ENCODE results near the gene WHRN. TPM values are rescaled to one million over a fixed set of nuclear protein-coding genes. Genes with fewer than 3 reads are reported as not detected.

WHRN gene
- total and polyA plus RNA-seq, 2 of the 13 experiments (the other 11 are each of a cell fraction or from before 2014, with no cell fraction given) = 2.3 to 5.3 TPM

DNA sequence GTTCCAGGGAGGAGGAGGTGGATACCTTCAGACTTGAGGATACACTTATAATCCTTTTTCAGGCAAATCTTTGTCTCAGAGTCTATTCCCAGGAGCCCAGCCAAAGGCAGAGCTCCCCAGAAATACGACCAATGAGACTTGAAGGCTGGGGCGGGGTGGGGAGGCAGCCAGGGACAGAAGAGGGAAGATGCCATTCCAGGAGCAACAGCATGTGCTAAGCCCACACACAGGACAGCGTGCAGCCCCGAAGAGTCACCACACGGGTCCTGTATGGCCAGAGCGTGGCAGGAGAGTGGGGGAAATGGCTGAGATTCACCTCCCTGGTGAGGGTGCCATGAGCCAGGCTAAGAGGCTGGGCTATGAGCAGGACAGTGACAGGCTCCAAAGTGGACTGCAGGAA lies 35.2 kb downstream of the WHRN start:
- FAIRE-seq (no peak), DNase-seq (ENCODE audit: low spot score) (no peak), ATAC-seq (no peak)
- H3K36me3 ChIP-seq (replicated peaks in 1 of 2; ENCODE audit: control insufficient read depth in 1 of 2, insufficient read depth in 2 of 2, low read length in 2 of 2) = no peaks in the 10 kb centered on the region
- no peaks in the 10 kb centered on the region for H3K27me3 ChIP-seq (ENCODE audit: control insufficient read depth in 1 of 2, insufficient read depth in 2 of 2, low read length in 2 of 2)
- H3K4me1 ChIP-seq (ENCODE audit: insufficient read depth, low read length) = peaks cover 7% of the 10 kb centered on the region; the same call in 1 of the 2 replicates
- intact Hi-C loops (cut with micrococcal nuclease; ENCODE audit: unreplicated experiment) = no loop called here
- TF ChIP-seq ATRX (CRISPR knock-in tag; IDR thresholded peaks at IDR 0.05; ENCODE audit: borderline replicate concordance) (no peak), ZNF274 (CRISPR knock-in tag; IDR thresholded peaks at IDR 0.05) (no peak), ZNF329 (CRISPR knock-in tag; IDR thresholded peaks at IDR 0.05; ENCODE audit: low read depth) (no peak), ZNF441 (CRISPR knock-in tag; IDR thresholded peaks at IDR 0.05; ENCODE audit: borderline replicate concordance) (no peak), GMEB2 (CRISPR knock-in tag; IDR thresholded peaks at IDR 0.05; ENCODE audit: low read depth) (no peak), ZNF367 (CRISPR knock-in tag; IDR thresholded peaks at IDR 0.05; ENCODE audit: borderline replicate concordance) (no peak), ZNF20 (CRISPR knock-in tag; IDR thresholded peaks at IDR 0.05) (no peak), KLF9 (CRISPR knock-in tag; IDR thresholded peaks at IDR 0.05; ENCODE audit: low read depth) (no peak), CC2D1A (CRISPR knock-in tag; IDR thresholded peaks at IDR 0.05) (no peak)
- ChIA-PET POLR2A (no interaction called here), CTCF (ENCODE audit: low intra/inter-chr PET ratio, low total read pairs) (no interaction called here)
- H3K27ac ChIP-seq (ENCODE audit: extremely low read length, insufficient read depth, low read length) = no peak overlapping the region
- no peak overlapping the region for H3K9ac ChIP-seq (ENCODE audit: insufficient read depth, low read depth, low read length)
- H3K4me3 ChIP-seq (replicated peaks in 1 of 3; ENCODE audit: insufficient read depth in 1 of 3, low read depth in 2 of 3, low read length in 3 of 3) = no peak overlapping the region
- WGBS (ENCODE audit: low lambda C conversion rate) = 93% methylated on average over 6 of the region's 6 CpGs
- no peak overlapping the region for H3K4me2 ChIP-seq (ENCODE audit: low read depth, low read length)
- no peaks in the 10 kb centered on the region for H3K9me3 ChIP-seq (ENCODE audit: low read length)
- H2AFZ ChIP-seq (ENCODE audit: low read length) = no peak overlapping the region
- no peaks in the 10 kb centered on the region for H4K20me1 ChIP-seq (ENCODE audit: insufficient read depth, low read length)
- BruUV-seq (replicated peaks) = no TSS peak
- H3K79me2 ChIP-seq (ENCODE audit: insufficient read depth, low read length) = no peaks in the 10 kb centered on the region
- in situ Hi-C loops (cut with HindIII; ENCODE audit: extremely low pct_ligation_motif_present, low pct_unique_long_range_greater_than_20kb) = no loop called here

Data from HepG2 (cell line).